SU-DHL-6 (cell line): ENCODE measurements around the gene IFITM1.

Experiments
- EZH2phosphoT487 ChIP-seq: fragments of 200-600 bp; sonication (generic), shearing (Covaris generic); conservative IDR thresholded peaks from 2 replicates; pipeline ENCODE4 v1.6.1; 2018; ENCODE audit warnings: mild to moderate bottlenecking, antibody characterized with exemption, low read length, moderate library complexity, mixed read lengths
- TF ChIP-seq, protein P1 (sequence below): fragments of 200-600 bp; sonication (generic); IDR thresholded peaks from one replicate; pipeline ENCODE4 v1.5.1; 2017; ENCODE audit warnings: antibody characterized with exemption, mild to moderate bottlenecking, low read length, moderate library complexity; ENCODE audit not compliant: insufficient read depth, poor library complexity, severe bottlenecking

DNA sequence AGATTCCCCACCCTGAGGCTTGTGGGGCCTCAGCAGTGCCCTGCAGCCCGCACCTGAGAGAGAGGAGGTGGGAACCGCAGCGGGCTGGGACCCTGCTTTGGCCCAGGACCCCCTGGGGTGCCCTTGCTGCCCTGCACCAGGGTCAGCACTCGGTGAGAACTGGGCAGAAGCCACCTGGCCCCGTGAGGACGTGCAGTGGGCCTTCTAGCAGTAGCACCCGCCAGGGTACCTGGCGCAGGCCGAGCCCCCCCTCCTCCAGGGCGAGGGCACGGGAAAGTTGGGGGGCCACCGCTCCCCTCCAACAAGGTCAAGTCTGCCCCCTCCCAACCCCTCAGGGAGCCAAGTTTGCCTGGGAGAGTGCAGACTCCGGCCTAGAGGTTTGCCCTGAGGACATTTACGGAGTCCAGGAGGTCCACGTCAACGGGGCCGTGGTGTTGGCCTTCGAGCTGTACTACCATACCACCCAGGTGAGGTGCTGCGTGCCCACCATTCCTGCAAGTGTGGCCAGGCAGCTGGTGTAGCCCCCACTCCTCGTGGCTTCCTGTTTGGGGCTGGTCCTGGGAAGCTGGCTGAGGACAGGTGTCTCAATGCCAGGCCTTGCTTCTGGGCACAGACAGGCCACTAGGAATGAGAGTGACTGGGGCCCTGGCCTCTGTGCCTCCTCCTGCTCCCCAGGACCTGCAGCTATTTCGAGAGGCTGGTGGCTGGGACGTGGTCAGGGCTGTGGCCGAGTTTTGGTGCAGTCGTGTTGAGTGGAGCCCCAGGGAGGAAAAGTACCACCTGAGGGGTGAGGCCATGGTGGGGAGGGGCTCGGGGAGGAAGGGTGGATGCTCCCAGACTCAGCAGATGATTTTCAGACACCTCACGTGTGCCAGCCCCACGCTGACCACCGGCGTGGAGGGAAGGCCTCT lies 21.4 kb upstream of the IFITM1 start:
- TF ChIP-seq, protein P1, sequence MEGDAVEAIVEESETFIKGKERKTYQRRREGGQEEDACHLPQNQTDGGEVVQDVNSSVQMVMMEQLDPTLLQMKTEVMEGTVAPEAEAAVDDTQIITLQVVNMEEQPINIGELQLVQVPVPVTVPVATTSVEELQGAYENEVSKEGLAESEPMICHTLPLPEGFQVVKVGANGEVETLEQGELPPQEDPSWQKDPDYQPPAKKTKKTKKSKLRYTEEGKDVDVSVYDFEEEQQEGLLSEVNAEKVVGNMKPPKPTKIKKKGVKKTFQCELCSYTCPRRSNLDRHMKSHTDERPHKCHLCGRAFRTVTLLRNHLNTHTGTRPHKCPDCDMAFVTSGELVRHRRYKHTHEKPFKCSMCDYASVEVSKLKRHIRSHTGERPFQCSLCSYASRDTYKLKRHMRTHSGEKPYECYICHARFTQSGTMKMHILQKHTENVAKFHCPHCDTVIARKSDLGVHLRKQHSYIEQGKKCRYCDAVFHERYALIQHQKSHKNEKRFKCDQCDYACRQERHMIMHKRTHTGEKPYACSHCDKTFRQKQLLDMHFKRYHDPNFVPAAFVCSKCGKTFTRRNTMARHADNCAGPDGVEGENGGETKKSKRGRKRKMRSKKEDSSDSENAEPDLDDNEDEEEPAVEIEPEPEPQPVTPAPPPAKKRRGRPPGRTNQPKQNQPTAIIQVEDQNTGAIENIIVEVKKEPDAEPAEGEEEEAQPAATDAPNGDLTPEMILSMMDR = no peak
- no peak for TF ChIP-seq EZH2phosphoT487
